HCT116 (cell line): Measurements from ENCODE around the gene TMPO. TPM values are rescaled to one million over a fixed set of nuclear protein-coding genes. Genes with fewer than 3 reads are reported as not detected.

Experiments
- ATAC-seq: fragments of 200-7000 bp; cut with Tn5 transposase; 2 replicates; pipeline ENCODE4 v1.9.1; 2020; ENCODE audit warnings: mild to moderate bottlenecking, moderate library complexity
- BruUV-seq: library from RNA; stranded (reverse); fragments of 400-500 nt; replicated peaks from 2 replicates; lab custom pipeline; 2021; lab: Mats Ljungman, UMichigan
- CTCF ChIA-PET: fragments of 300-600 bp; sonication (Branson Sonifier 250); formaldehyde crosslinking; loops from one replicate; lab custom pipeline; 2021; ENCODE audit warnings: antibody characterized with exemption; lab: Charles Lee
- POLR2A ChIA-PET: fragments of 300-600, 350-600 bp; sonication (Branson Sonifier 250); formaldehyde crosslinking; loops from one replicate; lab custom pipeline; 2021; ENCODE audit warnings: antibody characterized with exemption; lab: Charles Lee
- RAD21 ChIA-PET, 2 experiments: fragments of 300-600 bp; sonication (Branson Sonifier 250); formaldehyde crosslinking; loops; one replicate each; lab custom pipeline; 2023; ENCODE audit warnings: low total read pairs in 2 of 2; ENCODE audit not compliant: uncharacterized antibody in 2 of 2, unreplicated experiment in 2 of 2, low non-redundant PET in 1 of 2; lab: Charles Lee
- DNase-seq: peaks from one replicate; pipeline ENCODE4 v3.0.0-alpha.2; 2010; ENCODE audit warnings: low read depth, low spot score
- H2AFZ ChIP-seq: fragments of 200-600 bp; shearing (Covaris generic), sonication (generic); 2 replicates; pipeline ENCODE4 v1.6.1; 2017; ENCODE audit warnings: low read depth, mixed run types, mixed read lengths, antibody characterized with exemption, low read length; ENCODE audit not compliant: poor library complexity, severe bottlenecking
- H3K27ac ChIP-seq: 2 replicates; pipeline ENCODE4 v1.5.1; 2012; ENCODE audit warnings: low read depth, low read length
- H3K27me3 ChIP-seq: fragments of 200-600 bp; sonication (generic); 2 replicates; pipeline ENCODE4 v1.6.1; 2016; ENCODE audit warnings: mixed run types, low read length, mixed read lengths; ENCODE audit not compliant: insufficient read depth
- H3K36me3 ChIP-seq, 2 experiments: fragments of 200-500 bp in 1 of 2; fragments of 200-600 bp in 1 of 2; sonication (Bioruptor generic) in 1 of 2; sonication (generic) in 1 of 2; 2 replicates each; pipeline versions ENCODE4 v1.5.1 to v1.6.1; 2014 to 2016; ENCODE audit warnings: low read length in 2 of 2, inconsistent platforms in 1 of 2, mixed read lengths in 1 of 2, mixed run types in 1 of 2; ENCODE audit not compliant: insufficient read depth in 2 of 2, control insufficient read depth in 1 of 2
- H3K4me1 ChIP-seq, 2 experiments: fragments of 200-600 bp in 1 of 2; sonication (generic) in 1 of 2; 2 replicates each; pipeline versions ENCODE4 v1.5.1 to v1.6.1; 2012 to 2017; ENCODE audit warnings: low read length in 2 of 2, inconsistent platforms in 1 of 2, mild to moderate bottlenecking in 1 of 2, mixed read lengths in 1 of 2, mixed run types in 1 of 2, moderate library complexity in 1 of 2; ENCODE audit not compliant: insufficient read depth in 2 of 2, control insufficient read depth in 1 of 2
- H3K4me2 ChIP-seq: fragments of 200-600 bp; sonication (generic); 2 replicates; pipeline ENCODE4 v1.6.1; 2017; ENCODE audit warnings: mixed run types, low read length, mixed read lengths
- H3K4me3 ChIP-seq, 2 experiments: fragments of 200-600 bp in 1 of 2; sonication (generic) in 1 of 2; replicated peaks in 1 of 2; 2 replicates each; pipeline ENCODE4 v1.5.1; 2011 to 2016; ENCODE audit warnings: low read length in 2 of 2, control low read depth in 1 of 2, low read depth in 1 of 2, mild to moderate bottlenecking in 1 of 2, mixed read lengths in 1 of 2, mixed run types in 1 of 2
- H3K79me2 ChIP-seq: fragments of 200-600 bp; sonication (generic); 2 replicates; pipeline ENCODE4 v1.6.1; 2017; ENCODE audit warnings: mild to moderate bottlenecking, mixed run types, low read length, moderate library complexity, mixed read lengths; ENCODE audit not compliant: insufficient read depth
- H3K9ac ChIP-seq: fragments of 200-600 bp; sonication (generic); 2 replicates; pipeline ENCODE4 v1.6.1; 2016; ENCODE audit warnings: low read length, mixed read lengths
- H3K9me2 ChIP-seq: fragments of 200-600 bp; sonication (generic), shearing (Covaris generic); 2 replicates; pipeline ENCODE4 v1.6.1; 2017; ENCODE audit warnings: mixed run types, mild to moderate bottlenecking, moderate library complexity; ENCODE audit not compliant: insufficient read depth
- H3K9me3 ChIP-seq, 2 experiments: fragments of 200-500 bp in 1 of 2; fragments of 200-600 bp in 1 of 2; sonication (Bioruptor generic) in 1 of 2; sonication (generic) in 1 of 2; 2 replicates each; pipeline ENCODE4 v1.6.1; 2014 to 2017; ENCODE audit warnings: low read length in 2 of 2, mixed read lengths in 2 of 2, inconsistent platforms in 1 of 2, low read depth in 1 of 2, mild to moderate bottlenecking in 1 of 2, mixed run types in 1 of 2, moderate library complexity in 1 of 2; ENCODE audit not compliant: control insufficient read depth in 1 of 2, insufficient read depth in 1 of 2
- H4K20me1 ChIP-seq: fragments of 200-600 bp; sonication (generic), shearing (Covaris generic); 2 replicates; pipeline ENCODE4 v1.6.1; 2017; ENCODE audit warnings: mixed run types, mild to moderate bottlenecking, moderate library complexity; ENCODE audit not compliant: insufficient read depth
- ELF1 ChIP-seq: IDR thresholded peaks from 2 replicates; pipeline ENCODE4 v1.6.1; 2012; ENCODE audit warnings: low read depth, borderline replicate concordance
- EZH2phosphoT487 ChIP-seq: fragments of 200-600 bp; IDR thresholded peaks from 2 replicates; pipeline ENCODE4 v1.6.1; 2018; ENCODE audit warnings: antibody characterized with exemption, borderline replicate concordance
- SIN3A ChIP-seq: IDR thresholded peaks from 2 replicates; pipeline ENCODE4 v1.6.1; 2012; ENCODE audit warnings: low read depth
- SRF ChIP-seq: IDR thresholded peaks from 2 replicates; pipeline ENCODE4 v1.6.1; 2012; ENCODE audit warnings: low read depth
- TCF7L2 ChIP-seq: IDR thresholded peaks from 2 replicates; pipeline ENCODE4 v1.7.0; 2011; ENCODE audit warnings: borderline replicate concordance, inconsistent platforms; ENCODE audit not compliant: insufficient read depth, insufficient read length; ENCODE audit errors: extremely low read depth
- YY1 ChIP-seq: IDR thresholded peaks from 2 replicates; pipeline ENCODE4 v1.6.1; 2011; ENCODE audit warnings: low read length, low read depth, moderate library complexity, mild to moderate bottlenecking; ENCODE audit not compliant: insufficient replicate concordance; ENCODE audit errors: extremely low read depth
- ZNF274 ChIP-seq: fragments of 200-500 bp; sonication (Bioruptor generic); IDR thresholded peaks from 2 replicates; pipeline ENCODE4 v1.6.1; 2014; ENCODE audit warnings: mild to moderate bottlenecking, low read depth, low read length, inconsistent platforms
- intact Hi-C: fragments of 100-400 bp; cut with micrococcal nuclease; formaldehyde crosslinking; loops from 2 replicates; pipeline ENCODE4 v1.10.0; 2022
- total RNA-seq: library from RNA; stranded (reverse); gene quantifications from one replicate; pipeline ENCODE4 v1.2.1, GENCODE V29; 2021; ENCODE audit not compliant: unreplicated experiment
- TF ChIP-seq, protein P1 (sequence below): IDR thresholded peaks from 2 replicates; pipeline ENCODE4 v1.6.1; 2012; ENCODE audit warnings: low read depth
- TF ChIP-seq, protein P2 (sequence below): IDR thresholded peaks from 2 replicates; pipeline ENCODE4 v1.6.1; 2011; ENCODE audit warnings: mild to moderate bottlenecking, low read length, moderate library complexity; ENCODE audit not compliant: insufficient replicate concordance; ENCODE audit errors: extremely low read depth
- TF ChIP-seq, protein P3 (sequence below), 3 experiments: fragments of 200-600 bp in 1 of 3; sonication (generic) in 1 of 3; IDR thresholded peaks in 2 of 3; conservative IDR thresholded peaks in 1 of 3; 2 replicates each; pipeline ENCODE4 v1.5.1; 2012 to 2017; ENCODE audit warnings: low read depth in 2 of 3, low read length in 2 of 3, antibody characterized with exemption in 1 of 3, borderline replicate concordance in 1 of 3, control low read depth in 1 of 3, mild to moderate bottlenecking in 1 of 3, mixed read lengths in 1 of 3, mixed run types in 1 of 3, moderate library complexity in 1 of 3; ENCODE audit not compliant: insufficient read depth in 1 of 3

Gene TMPO
- total RNA-seq, 1 experiment from 2014 or later, result 207 TPM

DNA sequence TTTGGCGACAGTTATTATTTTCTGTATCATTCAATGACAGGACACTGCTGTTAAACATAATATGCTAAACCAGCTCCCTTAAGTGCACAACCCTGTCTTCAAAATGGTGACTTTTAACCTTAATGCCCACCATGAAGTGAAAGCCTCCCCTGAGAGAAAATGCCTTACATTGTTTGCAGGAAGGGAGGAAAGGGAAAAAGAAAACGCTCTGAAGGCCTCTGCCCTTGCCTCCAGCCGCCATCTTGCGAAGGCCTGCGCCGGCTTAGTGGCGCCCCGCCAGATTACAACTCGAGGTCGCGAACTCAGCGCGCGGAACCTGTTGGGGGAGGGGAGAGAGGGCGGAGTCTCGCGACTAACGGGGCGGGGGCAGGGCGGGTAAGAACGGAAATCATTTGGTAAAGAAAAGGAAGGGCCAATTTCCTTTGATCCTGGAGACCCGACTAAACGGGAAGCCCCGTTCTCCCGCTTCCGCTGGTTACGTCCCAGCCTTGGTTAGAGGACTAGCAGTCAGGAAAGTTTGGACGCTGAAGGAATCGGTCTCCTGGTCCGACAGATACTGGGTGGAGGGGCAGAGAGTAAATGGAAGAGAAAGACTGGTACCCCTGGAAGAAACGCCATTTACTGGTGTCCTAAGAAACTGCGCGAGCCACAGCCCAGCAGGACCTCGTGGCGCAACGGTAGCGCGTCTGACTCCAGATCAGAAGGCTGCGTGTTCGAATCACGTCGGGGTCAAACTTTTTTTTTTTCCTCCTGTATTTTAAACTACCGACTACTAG is 11.6 kb upstream of the TMPO start (continued):
- TF ChIP-seq, protein P1, sequence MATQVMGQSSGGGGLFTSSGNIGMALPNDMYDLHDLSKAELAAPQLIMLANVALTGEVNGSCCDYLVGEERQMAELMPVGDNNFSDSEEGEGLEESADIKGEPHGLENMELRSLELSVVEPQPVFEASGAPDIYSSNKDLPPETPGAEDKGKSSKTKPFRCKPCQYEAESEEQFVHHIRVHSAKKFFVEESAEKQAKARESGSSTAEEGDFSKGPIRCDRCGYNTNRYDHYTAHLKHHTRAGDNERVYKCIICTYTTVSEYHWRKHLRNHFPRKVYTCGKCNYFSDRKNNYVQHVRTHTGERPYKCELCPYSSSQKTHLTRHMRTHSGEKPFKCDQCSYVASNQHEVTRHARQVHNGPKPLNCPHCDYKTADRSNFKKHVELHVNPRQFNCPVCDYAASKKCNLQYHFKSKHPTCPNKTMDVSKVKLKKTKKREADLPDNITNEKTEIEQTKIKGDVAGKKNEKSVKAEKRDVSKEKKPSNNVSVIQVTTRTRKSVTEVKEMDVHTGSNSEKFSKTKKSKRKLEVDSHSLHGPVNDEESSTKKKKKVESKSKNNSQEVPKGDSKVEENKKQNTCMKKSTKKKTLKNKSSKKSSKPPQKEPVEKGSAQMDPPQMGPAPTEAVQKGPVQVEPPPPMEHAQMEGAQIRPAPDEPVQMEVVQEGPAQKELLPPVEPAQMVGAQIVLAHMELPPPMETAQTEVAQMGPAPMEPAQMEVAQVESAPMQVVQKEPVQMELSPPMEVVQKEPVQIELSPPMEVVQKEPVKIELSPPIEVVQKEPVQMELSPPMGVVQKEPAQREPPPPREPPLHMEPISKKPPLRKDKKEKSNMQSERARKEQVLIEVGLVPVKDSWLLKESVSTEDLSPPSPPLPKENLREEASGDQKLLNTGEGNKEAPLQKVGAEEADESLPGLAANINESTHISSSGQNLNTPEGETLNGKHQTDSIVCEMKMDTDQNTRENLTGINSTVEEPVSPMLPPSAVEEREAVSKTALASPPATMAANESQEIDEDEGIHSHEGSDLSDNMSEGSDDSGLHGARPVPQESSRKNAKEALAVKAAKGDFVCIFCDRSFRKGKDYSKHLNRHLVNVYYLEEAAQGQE, result no peak

DNA sequence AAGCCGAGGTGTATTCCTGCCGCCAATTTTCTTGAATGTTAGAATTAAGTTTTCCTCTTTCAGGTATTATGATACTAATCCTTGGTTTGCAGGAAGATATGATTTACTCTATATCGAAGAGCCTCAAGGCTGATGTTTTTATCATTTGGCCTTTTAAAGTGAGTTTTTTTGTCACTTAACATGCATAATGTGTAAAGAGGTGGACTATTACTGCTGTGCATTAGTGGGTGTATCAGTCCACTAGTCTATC is 11.1 kb upstream of the TMPO start:
- peak; percentile 17 for ATAC-seq
- Histone ChIP-seq H3K27me3 (no peaks in the 10 kb centered on the region), H3K36me3 (no peaks in the 10 kb centered on the region), H3K27ac (peak overlapping the region; percentile 63), H3K4me3 (peak overlapping the region; percentile 21 to 56), H3K4me2 (peak overlapping the region; percentile 73), H4K20me1 (no peaks in the 10 kb centered on the region), H3K79me2 (no peaks in the 10 kb centered on the region), H3K9me2 (no peaks in the 10 kb centered on the region), H3K4me1 (peaks cover 32 to 58% of the 10 kb centered on the region in 2 experiments; a peak in 3 of 4 replicates), H3K9ac (peak overlapping the region; percentile 56), H2AFZ (peak overlapping the region; percentile 94), H3K9me3 (no peaks in the 10 kb centered on the region)
- DNase-seq, result no peak
- ChIA-PET POLR2A (interaction anchor here (1.6 kb wide), 1 partner anchor 10 kb away, joined by 5 read pairs; no protein-coding TSS in a partner anchor), CTCF (no interaction called here), RAD21 (no interaction called here)
- intact Hi-C loops, result loop anchor here (1.0 to 5.0 kb wide), 2 partner anchors 11 to 88 kb away; partner anchors contain the start of genes SLC25A3 and TMPO
- BruUV-seq, result TSS peak; percentile 35
- no peak for TF ChIP-seq ELF1
- no peak for TF ChIP-seq TCF7L2
- no peak for TF ChIP-seq YY1
- no peak for TF ChIP-seq SRF
- TF ChIP-seq ZNF274, result no peak
- TF ChIP-seq, protein P2, sequence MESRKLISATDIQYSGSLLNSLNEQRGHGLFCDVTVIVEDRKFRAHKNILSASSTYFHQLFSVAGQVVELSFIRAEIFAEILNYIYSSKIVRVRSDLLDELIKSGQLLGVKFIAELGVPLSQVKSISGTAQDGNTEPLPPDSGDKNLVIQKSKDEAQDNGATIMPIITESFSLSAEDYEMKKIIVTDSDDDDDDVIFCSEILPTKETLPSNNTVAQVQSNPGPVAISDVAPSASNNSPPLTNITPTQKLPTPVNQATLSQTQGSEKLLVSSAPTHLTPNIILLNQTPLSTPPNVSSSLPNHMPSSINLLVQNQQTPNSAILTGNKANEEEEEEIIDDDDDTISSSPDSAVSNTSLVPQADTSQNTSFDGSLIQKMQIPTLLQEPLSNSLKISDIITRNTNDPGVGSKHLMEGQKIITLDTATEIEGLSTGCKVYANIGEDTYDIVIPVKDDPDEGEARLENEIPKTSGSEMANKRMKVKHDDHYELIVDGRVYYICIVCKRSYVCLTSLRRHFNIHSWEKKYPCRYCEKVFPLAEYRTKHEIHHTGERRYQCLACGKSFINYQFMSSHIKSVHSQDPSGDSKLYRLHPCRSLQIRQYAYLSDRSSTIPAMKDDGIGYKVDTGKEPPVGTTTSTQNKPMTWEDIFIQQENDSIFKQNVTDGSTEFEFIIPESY, result no peak
- TF ChIP-seq SIN3A, result no peak
- TF ChIP-seq EZH2phosphoT487, result no peak
- TF ChIP-seq, protein P3, sequence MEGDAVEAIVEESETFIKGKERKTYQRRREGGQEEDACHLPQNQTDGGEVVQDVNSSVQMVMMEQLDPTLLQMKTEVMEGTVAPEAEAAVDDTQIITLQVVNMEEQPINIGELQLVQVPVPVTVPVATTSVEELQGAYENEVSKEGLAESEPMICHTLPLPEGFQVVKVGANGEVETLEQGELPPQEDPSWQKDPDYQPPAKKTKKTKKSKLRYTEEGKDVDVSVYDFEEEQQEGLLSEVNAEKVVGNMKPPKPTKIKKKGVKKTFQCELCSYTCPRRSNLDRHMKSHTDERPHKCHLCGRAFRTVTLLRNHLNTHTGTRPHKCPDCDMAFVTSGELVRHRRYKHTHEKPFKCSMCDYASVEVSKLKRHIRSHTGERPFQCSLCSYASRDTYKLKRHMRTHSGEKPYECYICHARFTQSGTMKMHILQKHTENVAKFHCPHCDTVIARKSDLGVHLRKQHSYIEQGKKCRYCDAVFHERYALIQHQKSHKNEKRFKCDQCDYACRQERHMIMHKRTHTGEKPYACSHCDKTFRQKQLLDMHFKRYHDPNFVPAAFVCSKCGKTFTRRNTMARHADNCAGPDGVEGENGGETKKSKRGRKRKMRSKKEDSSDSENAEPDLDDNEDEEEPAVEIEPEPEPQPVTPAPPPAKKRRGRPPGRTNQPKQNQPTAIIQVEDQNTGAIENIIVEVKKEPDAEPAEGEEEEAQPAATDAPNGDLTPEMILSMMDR (IDR thresholded peaks at IDR 0.05 in 2 of 3, conservative IDR thresholded peaks at IDR 0.05 in 1 of 3; ENCODE audit: borderline replicate concordance in 1 of 3, insufficient read depth in 1 of 3, low read depth in 2 of 3, low read length in 2 of 3), result no peak
- TF ChIP-seq, protein P1, result no peak
